GM21526 (cell line): ENCODE data around the gene CAMK1.
A peak's percentile ranks its signal among the peaks of the same experiment; 100 is the strongest.

Experiments
- ATAC-seq: cut with Tn5 transposase; IDR thresholded peaks from one replicate; pipeline ENCODE4 v1.9.1; 2021; ENCODE audit warnings: moderate library complexity; ENCODE audit not compliant: unreplicated experiment, low FRiP score

The CAMK1 gene

GRCh38 chr3:9769426-9770275, at the start of gene CAMK1:
TSS of gene CAMK1 (minus strand) at chr3:9769947. CDS start at chr3:9767749, 2,198 bp downstream.
- no peak for ATAC-seq

DNA sequence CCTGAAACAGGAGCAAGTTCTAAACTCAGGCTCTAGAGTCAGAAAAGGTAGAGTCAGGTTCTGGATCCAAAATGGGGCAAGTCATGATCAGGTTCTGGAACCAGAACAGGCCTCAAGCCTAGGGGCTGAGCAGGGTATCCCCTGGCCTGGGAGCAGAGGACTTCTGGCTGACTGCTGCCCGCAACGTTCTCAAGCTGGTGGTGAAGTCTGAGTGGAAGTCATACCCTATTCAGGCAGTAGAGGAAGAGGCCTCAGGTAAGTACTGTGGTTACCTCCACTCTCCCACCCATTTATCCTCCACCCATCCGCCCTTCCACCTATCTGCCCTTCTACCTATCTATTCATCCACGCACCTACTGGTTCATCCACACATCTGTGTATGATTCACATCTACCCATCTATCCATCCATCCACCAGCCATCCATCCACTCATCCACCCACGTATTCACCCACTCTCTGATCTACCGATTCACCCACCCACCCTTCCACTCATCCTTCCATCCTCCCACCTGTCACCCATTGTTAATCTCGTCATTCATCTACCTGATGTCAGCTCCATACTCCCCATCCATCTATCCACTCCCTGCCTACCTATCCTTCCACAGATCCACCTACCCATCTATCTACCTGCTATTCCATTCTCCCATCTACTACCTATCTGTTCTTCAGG, 49.1 kb upstream of the CAMK1 start:
- ATAC-seq: no peak

DNA sequence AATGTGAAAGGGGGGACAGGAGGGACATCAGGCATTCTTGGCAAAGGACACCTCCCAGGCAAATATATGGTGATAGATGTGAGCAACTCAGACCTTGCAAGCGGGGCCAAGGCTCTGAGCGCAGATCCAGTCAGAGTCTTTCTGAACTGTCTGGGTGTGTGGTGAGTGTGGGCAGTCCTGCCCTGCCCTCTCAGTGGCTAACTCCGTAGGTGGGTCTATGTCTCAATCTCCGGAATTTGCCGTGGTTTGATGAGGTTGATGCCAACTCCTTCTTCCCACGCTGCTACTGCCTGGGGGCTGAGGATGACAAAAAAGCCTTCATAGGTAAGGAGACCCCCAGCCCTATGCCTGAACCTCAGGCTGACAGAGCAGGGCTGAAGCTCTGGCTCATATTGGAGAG, 47.7 kb upstream of the CAMK1 start:
- no peak for ATAC-seq

- ATAC-seq: no peak
Measured at GRCh38 chr3:9815986-9816385, 46.2 kb upstream of the CAMK1 start.

GRCh38 chr3:9812870-9813483, 43.2 kb upstream of the CAMK1 start:
- no peak for ATAC-seq

DNA sequence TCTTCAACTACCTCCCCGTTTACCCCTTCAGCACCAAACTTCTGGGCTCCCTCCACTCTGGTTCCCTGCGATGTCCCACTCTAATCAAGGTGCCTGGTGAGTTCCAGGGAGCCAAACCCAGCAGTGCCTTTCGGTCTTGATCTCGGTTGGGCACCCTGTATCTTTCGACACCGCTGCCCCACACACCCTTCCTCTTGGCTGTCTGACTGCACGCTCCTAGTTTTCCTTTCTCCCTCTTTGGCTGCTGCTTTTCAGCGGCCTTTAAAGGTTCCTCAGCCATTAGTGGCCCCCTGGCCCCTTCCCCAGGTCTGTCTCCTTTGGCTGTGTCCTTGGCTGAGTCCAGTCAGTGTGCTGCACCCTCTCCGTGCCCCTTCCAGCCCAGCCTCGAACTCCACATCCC, 41.1 kb upstream of the CAMK1 start:
- no peak for ATAC-seq

DNA sequence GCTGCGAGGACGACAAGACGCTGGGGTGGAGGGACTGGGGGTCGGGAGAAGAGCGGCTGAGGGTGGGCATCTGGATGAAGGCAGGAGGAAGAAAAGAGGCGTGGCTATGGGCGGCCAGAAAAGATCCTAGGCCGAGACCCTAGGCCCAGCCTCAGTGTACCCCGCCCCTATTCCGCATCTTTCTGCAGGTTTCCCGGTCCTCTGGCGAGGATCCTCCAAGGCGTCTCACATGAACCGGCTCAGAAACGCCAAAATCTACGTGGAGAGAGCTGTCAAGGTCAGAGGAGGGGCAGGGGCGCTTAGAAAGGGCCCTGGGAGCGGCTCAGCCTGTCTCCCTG, 40.7 kb upstream of the CAMK1 start:
- no peak for ATAC-seq

DNA sequence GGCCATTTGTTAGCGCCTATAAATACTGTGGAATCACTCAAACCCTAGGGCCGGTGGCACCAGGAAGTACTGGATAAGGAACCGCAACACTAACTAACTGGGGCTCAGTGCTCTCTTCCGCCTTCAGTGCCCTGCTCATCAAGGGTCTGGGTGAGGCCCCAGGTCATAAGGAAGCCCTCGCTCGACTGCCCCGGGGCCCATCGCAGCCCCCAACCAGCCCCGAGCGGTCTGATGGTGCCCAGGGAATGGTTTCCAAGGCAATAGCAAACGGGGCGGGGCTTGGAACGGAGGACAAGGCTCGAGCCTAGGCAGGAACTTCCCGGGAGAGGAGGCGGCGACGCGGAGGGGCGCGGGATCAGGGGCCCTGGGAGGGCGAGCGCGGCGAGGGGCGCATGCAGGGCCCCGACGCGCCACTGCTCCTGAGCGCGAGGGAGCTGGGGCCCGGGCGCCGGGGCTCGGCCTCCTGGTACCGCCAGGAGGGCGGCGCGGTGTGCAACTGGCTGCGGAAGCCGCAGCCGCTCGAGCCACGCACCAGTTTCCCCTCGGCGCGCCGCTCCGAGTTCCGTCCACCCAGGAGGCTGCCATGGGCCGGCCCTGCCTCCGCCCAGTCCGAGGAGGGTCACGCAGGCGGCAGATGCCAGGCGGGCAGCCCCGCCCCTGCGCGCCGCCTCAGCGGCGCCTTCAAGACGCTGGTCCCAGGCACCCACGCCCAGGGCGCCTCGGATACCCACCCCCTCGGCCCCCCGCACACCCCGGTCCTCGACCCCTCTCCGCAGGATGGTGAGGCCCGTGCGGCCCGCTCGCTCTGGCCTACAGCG, 40.1 kb upstream of the CAMK1 start, which contains the start of gene TTLL3:
TTLL3 (plus strand) TSS at position 648 of the 818 bp plus-strand sequence. CDS start 400 bp downstream, outside the sequence.
- ATAC-seq: no peak

DNA sequence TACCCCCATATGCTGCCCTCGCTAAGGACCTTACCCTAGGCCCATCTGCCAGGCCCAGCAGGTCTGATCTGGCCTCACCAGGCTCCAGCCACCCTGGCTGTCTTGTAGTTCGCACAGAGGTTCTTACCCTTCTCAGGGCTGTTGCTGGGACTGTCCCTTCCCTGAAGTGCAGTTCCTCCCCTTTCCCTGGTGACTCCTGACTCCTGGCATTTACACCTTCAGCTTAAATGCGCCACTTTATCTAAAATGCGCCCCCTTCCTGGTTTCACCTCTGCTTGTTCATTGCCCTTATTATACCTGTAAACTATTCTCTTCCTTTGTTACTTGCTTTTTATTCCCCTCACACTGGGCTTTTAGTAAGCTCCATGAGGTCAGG, 39.5 kb upstream of the CAMK1 start:
- no peak for ATAC-seq

DNA sequence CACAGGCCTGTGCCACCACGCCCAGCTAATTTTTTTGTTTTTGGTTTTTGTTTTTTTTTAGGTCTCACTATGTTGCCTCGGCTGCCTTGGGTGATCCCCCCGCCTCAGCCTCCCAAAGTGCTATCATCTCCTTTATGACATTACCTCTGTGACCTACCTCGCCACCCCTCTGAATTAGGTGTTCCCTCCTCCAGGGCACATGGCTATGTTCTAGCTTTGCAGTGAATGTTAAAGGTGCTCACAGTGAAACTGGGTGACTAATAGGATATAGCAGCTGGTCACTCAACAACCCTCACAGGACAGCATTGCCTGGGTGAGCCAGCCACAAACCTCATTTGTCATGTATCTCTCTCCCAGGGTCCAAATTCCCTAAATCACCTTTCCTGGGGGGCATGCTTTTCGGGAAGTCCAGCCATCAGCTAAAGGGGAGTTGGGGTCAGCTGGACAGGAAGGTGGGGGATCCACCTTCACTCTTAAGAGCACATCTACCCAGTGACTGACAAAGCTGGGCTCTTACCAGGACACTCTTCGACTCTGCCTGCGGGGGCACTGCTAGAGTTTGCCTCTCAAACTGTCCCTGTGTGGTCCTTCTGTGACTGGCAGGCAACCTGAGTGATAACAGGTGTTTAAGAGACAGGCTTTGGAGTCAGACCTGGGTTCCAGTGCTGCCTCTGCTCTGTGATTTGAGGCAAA, 38.7 kb upstream of the CAMK1 start:
- peak; percentile 38 for ATAC-seq

DNA sequence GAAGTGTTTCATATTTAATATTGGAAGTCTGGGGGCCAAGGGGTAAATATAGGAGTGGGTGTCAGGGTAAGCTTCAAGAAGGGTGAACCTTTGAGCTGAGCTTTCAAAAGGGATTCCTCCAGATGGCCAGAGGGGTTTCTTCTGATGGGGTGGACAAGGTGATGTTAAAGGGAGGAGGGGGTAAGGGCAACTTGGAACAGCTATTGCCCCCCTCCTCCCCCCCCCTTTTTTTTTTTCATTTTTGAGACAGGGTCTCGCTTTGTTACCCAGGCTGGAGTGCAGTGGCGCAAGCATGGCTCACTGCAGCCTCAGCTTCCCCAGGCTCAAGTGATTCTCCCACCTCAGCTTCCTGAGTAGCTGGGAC, 38.2 kb upstream of the CAMK1 start:
- ATAC-seq: no peak

DNA sequence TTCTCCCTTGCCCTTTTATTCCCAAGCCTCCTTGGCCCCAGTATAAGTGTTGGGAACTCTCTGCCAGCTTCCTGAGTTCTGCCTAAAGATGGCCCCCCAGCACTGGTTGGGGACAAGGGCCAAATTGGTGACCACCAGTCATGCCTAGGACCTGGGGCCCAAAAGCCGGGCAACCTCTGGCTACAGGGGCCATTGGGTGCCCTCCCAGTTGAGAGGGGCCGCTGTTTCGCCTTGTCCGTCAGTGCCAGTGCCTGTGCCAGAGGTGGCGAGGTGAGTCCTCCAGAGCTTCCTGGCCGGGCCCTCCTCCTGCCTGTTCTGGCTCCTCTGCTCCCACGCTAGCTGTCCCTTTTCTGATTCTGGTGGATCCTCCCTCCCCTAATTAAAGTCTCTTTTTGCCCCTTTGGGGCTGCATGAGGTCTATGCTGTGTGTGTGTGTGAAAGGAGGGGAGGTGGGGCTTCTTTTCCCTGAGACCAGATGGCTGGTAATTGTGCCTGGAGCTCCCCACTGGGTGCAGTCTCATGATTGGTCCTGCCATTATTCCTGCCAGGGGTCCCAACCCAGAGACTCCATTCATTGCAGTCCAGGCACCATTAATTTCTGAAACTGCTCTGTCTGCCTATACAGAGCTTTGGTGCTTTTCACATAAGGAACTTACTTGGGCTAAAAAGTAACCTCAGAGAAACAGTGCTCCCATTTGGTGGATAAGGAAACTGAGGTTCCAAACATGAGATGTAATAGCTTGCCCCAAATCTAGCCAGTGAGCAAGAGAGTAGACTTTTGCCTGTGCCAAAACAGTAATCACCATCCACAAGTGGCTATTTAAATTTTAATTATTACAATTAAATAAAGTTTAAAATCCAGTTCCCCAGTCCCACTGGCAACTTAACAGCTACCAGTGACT, 37.2 kb upstream of the CAMK1 start:
- ATAC-seq: no peak

GRCh38 chr3:9806137-9806536, 36.4 kb upstream of the CAMK1 start:
- ATAC-seq: no peak

DNA sequence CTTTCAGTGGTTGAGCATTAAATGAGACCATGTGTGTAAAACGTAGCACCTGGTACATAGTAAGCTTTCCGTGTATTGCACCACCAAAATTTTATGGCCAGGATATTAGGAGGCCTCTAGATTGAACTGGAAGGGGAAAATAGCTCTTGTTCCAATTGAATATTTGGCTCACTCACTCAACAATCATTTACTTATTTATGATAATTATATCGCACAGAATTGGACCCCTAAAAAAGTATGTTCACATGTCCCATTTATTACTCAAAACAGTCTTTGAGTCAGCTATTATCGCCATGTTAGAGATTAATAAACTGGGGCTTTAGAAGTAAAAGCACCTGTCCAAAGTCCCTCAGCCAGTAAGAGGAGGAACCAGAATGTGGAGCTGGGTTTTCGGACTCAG, 35.2 kb upstream of the CAMK1 start:
- no peak for ATAC-seq

GRCh38 chr3:9803494-9803893, 33.7 kb upstream of the CAMK1 start:
- no peak for ATAC-seq

DNA sequence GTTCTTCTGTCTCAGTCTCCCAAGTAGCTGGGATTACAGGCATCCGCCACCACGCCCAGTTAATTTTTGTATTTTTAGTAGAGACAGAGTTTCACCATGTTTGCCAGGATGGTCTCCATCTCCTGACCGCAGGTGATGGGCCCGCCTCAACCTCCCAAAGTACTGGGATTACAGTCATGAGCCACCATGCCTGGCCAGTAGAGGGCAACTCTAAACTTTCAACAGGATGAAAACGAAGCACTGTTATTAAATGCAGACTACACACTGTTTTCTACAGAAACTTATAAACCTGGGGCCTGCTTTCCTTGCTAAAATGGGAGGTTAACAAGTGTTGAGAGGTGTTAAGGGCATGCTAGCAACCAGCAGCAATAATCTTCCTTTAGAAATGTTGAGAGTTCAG, 30.8 kb upstream of the CAMK1 start:
- no peak for ATAC-seq

DNA sequence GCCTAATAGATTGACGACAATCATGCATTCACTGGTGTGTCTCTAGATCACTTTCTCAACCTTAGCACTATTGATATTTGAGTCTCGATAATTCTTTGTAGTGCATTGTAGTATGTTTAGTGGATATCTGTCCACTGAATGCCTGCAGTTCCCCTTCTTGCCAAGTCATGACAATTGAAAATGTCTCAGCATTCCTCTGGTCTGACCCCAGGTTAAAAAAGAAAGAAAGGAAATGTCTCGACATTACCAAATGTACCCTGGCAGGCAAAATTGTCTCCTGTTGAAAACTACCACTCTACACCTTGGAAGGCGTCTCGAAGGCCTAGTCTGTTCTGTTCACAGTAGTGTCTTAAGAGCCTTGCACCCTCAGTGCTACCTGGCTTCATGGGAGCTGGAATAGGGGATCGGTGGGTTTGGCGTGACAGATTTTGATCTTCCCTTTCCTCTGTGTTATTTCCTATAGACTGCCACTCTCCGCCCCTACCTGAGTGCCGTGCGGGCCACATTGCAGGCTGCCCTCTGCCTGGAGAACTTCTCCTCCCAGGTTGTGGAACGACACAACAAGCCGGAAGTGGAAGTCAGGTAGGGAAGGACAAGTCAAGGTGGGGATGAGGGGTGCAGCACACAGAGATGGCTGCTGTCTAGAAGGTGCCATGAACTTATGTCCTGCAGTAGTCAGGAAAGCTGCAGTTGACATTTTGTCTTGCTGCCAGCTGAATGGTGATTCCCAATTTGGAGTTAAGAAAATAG, 27.6 kb upstream of the CAMK1 start:
- ATAC-seq: no peak

GRCh38 chr3:9795207-9795606, 25.5 kb upstream of the CAMK1 start:
- no peak for ATAC-seq

DNA sequence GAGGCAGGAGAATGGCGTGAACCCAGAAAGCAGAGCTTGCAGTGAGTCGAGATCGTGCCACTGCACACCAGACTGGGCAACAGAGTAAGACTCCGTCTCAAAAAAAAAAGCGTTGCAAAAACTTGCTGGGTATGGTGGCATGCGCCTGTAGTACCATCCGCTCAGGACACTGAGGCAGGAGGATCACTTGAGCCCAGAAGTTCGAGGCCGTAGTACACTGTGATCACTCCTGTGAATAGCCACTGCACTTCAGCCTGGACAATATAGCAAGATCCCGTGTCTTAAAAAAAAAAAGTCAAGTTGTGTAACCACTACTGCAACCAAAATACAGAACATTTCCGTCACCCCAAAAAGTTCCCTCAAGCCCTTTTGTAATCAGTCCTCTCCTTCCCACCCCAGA, 24.7 kb upstream of the CAMK1 start:
- no peak for ATAC-seq
